Renal cortical epithelial cell (primary cell): ENCODE results near the gene NPS. TPM values are rescaled to one million over a fixed set of nuclear protein-coding genes. Genes with fewer than 3 reads are reported as not detected.
A peak's percentile ranks its signal among the peaks of the same experiment; 100 is the strongest.

Source experiments
- DNase-seq: peaks from one replicate; pipeline ENCODE4 v3.0.0-alpha.2; 2011; ENCODE audit warnings: low read depth
- total RNA-seq: library from RNA; depleted of rRNA; stranded (reverse); fragments of >200 nt; gene quantifications from 2 replicates; pipeline ENCODE4 v1.2.3, GENCODE V29; 2014

NPS gene
- total RNA-seq, 1 donor from 2014 or later = not detected

DNA sequence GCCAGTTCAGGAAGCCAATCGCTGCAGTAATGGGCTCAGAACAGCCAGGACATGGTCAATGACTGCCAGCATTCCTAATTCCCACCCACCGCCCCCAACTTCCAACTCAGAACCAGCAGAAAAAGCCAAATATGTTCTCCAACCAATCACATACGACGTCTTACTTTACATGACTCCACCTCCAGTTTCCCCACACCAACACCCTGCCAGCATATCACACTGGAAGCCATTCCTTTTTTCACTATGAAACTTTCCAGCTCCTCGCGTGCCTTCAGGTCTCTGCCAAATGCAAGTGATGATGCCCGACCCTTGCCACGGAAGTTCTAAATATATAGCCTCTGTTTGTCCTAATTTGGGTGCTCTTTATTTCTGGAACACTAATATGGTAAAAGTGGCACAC is 12.5 kb downstream of the NPS start:
- DNase-seq = no peak

DNA sequence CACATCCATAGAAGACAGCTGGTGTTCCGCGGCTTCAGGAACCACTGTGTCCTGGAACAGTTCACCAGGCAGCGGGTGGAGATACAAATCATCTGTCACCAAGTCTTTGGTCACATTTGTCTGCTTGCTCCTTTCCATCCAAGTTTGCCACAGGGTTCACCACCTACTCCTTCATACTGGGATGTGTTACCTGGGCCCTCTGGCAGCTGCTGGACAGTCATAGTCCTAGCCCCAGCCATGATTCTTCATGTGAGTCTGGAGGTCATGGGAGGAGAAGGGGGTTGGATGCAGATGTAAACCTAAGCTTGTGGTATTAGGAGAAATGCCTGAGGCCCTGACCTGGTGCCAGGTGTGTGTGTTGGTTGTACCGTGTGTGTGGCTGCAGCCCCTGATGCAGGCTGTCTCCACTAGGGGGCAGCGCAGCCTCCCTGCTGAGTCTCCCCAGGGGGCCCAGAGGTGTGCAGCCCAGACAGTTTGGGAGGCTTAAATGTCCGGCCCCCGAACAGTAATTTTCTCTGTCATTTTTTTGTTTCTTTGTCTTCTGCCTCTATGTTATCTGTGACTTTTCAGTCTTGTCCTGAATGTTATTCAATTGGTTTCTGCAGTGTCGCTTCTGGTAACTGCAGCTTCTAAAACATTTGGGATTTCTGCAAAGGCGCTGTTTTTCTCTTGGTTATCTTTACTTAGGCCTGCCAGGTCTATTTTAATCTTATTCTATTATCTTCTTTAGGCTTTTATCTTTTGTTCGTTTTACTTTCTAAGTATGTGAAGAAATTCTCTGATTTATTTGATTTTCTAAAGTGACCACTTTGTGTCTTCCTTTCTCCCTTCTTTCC is 14.8 kb downstream of the NPS start:
- peak; percentile 15 for DNase-seq

DNA sequence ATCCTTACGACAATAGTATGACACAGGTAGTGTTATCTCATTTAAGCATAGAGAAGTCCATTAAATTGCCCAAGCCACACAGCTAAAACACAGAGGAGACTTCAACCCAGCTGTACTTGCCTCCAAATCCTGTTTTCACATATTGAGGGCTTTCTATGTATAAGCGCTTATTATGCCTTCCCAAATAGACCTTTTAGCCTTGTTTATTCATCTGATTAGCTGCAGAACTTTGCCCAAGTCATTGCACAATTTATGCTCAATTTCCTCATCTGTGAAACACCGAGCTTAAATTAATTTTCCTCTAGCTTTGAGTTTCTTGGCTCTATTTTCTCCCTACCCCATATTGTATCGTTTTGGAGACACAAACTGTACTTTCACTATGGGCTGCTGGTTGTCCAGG is 15.5 kb downstream of the NPS start:
- no peak for DNase-seq

DNA sequence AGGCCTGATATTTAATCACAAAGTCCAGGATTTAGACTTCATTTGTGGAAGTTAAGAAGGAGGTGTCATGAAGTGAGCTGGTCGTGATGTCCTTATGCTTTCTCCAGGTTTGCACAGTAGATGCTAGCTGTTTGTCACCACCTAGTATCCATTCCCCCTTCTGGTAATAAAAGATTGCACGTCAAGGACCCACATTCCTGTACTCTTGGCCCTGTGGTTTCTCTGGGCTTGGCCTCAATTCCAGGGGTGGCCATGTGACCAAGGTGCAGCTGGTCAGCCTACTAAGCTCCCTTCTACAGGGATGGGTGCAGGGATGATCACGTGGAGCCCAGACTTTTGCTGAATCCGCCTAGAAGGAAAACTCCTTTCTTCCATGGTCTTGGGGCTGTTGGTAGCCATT is 16.5 kb downstream of the NPS start:
- DNase-seq = no peak

DNA sequence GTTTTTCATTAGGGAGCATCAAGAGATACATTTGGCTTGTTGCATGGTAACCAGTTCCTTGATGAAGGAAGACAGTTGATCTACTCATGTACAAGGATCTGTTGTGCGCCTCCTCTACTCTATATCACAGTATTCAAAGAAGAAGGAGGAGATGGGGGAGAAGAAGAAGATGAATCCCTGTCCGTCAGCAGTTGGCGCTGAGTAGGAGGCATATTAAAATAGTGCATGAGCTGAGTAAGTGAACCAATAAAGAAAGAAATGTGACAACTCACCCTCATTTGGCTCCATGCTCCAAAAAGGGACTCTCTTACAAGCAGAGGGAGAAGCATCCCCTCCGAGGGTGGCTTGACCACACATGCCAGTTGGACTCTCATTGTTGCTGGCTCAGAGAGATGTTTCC is 20.1 kb downstream of the NPS start:
- no peak for DNase-seq

DNA sequence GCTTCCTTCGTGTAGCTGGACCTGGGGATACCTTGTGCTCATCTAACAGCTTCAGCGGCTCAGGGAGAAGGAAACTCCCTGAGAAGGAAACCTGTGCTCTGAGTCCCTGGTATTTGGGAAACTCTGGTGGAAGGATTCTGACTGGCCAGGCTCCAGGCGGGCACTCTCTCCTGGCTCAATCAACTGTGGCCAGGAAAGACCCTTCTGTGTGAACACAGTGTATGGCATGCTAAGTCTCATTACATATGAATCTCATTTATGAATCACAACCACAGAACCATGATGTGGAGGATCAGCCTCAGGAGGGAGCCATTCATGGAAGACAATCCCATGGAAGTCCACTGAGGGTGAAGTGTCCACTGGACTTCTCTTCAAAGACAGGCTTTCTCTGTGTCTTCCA is 20.9 kb downstream of the NPS start:
- peak; percentile 34 for DNase-seq

DNA sequence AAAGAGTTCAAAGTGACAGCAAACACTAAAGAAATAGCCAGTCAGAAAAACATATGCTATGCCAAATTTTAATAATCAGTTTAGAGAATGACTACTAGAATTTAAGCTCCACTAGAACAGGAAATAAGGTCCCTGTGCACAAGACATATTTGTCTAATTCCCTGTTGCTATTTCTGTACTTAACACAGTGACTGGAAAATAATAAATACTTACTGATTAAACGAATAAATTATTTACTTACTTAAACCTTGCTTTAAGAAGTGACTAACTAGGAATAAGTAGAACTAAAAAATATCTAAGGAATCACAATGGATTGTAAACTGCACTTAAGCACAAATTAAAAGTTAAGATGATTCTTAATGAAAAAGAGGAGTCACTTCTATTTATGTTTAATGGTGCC is 22.3 kb downstream of the NPS start:
- peak; percentile 51 for DNase-seq

DNA sequence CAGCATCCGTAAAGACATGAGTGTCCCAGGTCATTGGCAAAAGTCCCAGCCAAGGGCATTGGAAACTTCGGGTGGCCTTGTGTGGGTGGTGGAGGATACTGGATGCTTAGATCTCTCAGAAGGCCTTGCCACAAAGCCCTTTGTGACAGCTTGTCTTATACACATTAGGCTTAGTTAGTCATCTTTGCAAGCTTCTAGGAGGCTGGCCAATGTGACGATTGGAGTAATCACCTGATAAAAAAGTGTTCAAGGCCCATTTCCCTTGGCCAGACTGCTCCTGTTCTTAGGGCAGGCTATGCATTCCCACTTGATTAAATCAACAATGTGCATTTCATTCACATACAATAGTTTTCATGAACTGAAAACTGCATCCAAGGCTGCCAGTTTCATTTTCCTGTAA is 26.9 kb downstream of the NPS start:
- DNase-seq = peak; percentile 71

DNA sequence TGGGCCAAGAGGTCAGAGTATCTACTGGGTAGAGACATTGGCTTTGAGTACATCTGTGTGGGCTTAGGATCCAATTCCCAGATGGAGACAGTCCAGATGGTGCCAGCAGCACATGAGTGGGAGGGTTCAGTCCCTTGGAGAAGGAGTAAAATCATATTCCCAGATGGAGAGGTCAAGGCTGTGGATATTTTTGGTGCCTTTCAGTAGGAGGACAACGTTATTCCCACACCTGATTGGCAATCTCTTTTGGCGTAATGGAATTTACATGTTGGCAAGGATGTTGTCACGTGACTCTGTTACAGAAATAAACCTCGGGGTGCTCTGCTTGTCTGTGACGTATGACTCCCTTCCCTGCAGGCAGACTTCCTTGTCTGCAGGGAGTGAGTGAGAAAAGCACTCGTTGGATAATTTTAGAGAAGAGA is 27.6 kb downstream of the NPS start:
- peak; percentile 40 for DNase-seq

DNA sequence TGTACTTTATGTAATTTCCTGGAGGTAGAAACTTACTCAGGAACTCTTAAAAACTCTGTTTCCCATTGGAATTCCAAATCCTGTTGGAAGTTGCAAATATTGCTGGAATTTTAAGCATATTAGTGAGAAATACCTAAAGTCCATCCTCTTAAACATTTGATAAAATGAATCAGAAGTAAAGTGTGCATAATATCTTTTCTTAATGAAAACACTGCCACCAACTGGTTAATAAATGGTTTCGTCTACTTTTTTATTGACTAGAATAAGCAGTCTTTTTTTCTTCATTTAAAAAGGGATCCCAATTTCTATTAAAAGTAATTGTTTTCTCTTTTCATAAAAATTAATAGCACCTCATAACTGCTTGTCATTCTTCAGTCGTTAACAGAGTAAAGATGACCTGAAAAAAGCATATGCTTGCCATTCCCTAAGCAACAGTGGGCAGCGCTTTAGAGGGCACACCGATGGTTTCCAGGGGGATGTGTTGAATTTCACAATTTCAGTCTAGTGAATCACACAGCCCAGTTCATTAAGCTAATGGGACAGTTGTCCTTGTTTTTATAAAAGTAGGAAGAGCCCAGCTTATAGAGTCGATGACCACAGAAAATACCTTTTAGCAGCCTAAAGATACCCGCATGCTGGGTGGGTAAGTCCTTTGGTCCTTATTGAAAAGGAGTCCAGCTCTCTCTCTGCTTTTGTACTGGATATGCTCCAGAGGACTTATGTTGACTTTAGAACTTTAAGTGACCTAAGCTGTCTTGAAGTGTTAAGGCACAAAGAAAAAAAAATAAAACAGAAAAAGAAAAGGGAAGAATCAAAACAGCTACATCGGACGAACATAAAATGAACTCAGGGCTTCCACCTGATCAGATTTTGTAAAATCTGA is 28.5 kb downstream of the NPS start:
- DNase-seq = peak; percentile 68

DNA sequence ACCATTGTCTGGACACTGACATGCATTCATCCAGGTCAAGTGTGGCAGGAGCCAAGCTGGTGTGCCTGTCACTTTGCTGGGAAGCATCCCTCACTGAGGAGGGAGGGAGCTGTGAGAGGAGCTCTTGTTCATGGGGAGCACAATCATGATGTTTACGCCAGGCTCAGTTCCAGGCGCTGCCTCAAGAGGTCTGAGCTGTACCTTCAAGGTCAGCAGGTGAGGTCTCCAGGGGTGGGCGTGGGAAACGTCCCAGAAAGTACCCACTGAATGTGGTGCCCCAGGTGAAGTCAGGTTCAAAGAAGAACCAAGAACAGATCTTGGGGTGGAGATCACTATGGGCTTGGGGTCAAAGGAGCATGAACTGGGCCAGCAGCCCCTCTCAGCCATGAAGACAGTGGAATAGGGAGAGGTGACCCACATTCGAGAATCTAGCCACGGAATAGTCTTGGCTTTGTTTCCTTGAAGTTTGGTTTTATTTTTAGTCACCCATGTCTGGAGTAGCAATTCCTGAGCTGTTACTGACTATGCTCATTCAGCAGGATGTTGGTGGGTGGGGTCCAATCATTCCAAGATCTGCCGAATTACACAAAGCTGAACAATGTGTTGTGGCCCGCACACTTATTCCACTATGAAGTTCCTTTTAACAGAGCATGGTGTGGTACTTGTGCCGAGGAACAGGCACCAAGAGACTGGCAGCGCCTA is 29.3 kb downstream of the NPS start:
- DNase-seq = peak; percentile 81

DNA sequence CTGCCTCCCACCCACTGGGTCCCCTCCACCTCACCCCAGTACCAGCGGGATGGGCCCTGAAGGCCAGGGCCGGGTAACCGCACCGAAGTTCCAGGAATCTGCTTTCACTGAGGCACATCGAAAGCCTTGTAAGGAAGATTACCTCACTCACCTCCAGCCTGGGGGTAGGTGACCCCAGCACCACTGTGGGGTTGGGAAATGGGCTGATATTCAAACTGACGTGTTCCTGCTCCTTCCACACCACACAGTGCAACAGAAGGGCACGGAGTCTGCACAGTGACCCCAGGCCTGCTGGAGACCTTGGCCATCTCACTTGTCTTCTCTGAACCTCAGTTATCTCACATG is 29.8 kb downstream of the NPS start:
- DNase-seq = peak; percentile 88

DNA sequence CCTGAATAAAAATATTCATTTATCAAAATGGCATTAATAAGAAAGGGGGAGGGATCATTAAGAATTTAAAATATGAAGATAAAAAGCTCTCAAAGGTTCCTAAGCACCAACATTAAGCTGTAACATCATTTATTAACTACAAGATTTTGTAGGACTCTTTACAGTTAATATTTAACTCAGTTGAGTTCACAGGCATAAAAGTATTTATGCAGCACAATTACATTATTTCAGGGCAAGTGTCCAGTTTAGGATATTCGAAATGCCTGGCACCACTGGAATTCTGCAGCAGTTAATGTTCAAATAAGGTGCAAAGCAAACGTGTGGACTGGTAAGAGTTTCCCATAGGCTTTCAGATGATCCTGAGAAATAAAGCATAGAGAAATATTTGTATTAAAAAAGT is 30.5 kb downstream of the NPS start:
- peak; percentile 96 for DNase-seq

DNA sequence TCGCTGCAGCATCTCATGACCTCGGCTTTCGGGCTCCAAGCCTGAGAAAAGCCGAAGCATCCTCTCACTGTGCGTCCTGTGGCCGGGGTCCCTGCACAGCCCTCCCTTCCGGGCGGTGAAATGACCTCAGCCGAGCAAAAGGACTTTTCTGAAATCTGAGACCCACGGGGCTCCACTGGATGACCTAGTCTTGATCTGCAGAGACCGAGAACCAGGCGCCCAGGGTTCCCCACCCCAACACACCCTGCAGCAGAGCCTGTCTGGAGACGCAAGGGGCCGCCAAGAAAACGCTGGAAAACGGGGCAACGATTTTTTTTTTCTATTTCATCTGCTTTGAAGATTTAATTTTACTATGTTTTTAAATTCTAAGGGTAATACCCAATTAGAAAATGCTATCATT is 31.7 kb downstream of the NPS start:
- no peak for DNase-seq

DNA sequence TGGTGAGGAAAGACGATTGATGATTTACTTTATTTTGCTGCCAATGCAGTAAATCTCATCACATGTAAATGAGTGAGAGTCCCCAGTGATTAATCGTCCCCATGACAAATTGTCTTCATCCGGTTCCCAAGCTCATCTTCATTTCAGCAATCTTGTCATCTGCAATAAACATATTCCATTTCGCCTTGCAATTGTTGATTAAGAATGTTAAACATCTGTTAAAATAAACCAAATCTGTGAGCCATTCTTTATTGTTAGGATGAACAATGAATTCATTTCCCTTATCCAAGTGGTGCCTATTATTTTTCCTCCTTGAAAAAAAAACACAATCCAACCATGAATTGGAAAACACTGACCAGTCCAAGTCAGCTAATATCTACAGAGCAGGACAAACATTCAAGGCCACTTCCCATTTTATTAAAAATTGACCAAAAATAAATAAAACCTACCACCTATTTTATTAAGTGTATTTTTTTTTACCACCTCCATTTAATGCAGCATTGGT is 36.5 kb downstream of the NPS start:
- DNase-seq = no peak

DNA sequence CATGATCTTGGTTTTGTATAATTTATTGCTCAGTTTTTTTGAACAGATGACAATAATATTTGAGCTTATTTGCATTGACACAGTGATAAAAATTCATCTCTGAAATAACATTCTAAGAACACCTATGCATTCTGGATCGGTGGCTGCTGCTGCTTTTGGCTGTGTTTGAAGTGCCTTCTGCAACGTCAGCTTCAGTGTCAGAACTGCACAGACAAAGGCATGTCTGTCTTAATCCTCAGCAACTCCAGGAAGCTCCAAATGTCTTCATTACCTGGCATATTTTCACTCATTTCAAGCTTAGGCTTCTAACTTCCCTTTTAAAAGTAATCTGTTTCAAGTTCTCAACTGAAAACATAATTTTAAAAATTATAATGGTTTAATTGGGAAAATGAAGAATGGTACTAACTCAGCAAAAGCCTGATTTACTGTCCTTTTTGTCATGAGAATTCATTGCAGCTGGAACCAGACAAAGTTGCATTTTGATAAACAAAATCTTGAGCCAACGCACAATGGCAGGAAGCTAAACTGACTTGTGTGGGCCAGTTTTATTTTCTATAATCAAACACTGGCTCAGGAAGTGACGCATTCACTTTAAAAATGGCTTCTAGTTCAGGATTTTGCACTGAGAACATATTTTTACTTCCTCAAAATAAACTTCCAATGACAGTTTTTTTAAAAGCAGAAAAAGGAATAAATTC is 38.7 kb downstream of the NPS start:
- no peak for DNase-seq

DNA sequence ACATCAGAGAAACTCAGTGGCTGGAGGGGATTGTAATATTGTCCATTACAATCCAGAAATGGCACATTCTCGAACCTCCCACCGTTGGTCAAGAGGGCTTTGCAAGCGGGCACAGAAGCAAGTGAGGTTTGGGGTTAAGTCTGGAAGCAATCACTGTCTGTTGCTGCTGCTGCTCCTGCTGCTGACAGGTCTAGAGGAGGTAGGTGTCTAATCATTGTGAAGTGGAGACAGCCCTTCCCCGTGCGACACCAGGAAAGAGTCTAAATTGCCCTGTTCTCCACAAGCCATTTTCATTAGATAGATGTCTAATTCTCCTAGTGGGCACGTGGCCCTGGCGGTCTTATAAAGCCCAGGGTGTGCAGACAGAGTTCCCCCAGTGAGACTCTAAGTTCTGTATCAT is 43.5 kb downstream of the NPS start:
- no peak for DNase-seq

DNA sequence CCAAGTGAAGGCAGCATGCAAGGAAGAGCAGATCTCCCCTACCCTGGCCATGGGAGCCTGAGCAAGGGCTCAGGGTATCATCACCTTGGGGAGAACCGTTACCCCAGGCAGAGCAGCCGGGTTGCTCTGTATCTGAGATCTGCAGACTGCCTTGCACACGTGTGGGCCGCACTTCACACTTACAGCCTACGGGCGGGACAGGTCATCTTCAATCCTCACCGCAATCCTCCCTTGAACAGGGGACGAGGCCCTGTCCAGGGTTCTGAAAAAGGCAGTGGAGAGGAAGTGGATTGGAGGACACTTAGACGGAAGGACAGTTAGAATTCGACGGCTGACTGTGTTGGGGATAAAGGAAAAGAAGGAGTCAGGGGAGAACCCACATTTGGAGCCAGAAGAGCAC is 51.4 kb downstream of the NPS start:
- no peak for DNase-seq
